Loucy (cell line): ENCODE results near the gene DEK.

Experiments
- H2AFZ ChIP-seq: fragments of 200-600 bp; sonication (generic); 2 replicates; pipeline ENCODE4 v1.6.0; 2016; ENCODE audit warnings: antibody characterized with exemption, mild to moderate bottlenecking, low read length, moderate library complexity
- H3F3A ChIP-seq: fragments of 200-600 bp; 2 replicates; pipeline ENCODE4 v1.6.0; 2016; ENCODE audit warnings: antibody characterized with exemption, low read depth, mild to moderate bottlenecking
- H3K27me3 ChIP-seq: fragments of 200-600 bp; sonication (generic); 2 replicates; pipeline ENCODE4 v1.6.1; 2014; ENCODE audit warnings: low read length, mild to moderate bottlenecking; ENCODE audit not compliant: insufficient read depth, poor library complexity, severe bottlenecking
- H3K36me3 ChIP-seq: fragments of 200-600 bp; sonication (generic); 2 replicates; pipeline ENCODE4 v1.6.1; 2016; ENCODE audit warnings: low read length; ENCODE audit not compliant: insufficient read depth
- H3K4me1 ChIP-seq: fragments of 200-600 bp; sonication (generic); 2 replicates; pipeline ENCODE4 v1.5.1; 2014; ENCODE audit warnings: low read length, mild to moderate bottlenecking; ENCODE audit not compliant: insufficient read depth, poor library complexity, severe bottlenecking
- H3K4me2 ChIP-seq: fragments of 200-600 bp; sonication (generic); 2 replicates; pipeline ENCODE4 v1.6.0; 2014; ENCODE audit warnings: antibody characterized with exemption, low read length, low read depth, mild to moderate bottlenecking; ENCODE audit not compliant: poor library complexity, severe bottlenecking
- H3K4me3 ChIP-seq: fragments of 200-600 bp; sonication (generic); 2 replicates; pipeline ENCODE4 v1.5.1; 2014; ENCODE audit warnings: low read length, mild to moderate bottlenecking, mixed read lengths; ENCODE audit not compliant: poor library complexity, severe bottlenecking
- H3K79me2 ChIP-seq: fragments of 200-600 bp; sonication (generic); 2 replicates; pipeline ENCODE4 v1.6.1; 2014; ENCODE audit warnings: low read length; ENCODE audit not compliant: insufficient read depth
- H3K9ac ChIP-seq: fragments of 200-600 bp; sonication (generic); 2 replicates; pipeline ENCODE4 v1.6.0; 2014; ENCODE audit warnings: mild to moderate bottlenecking, low read depth, low read length, moderate library complexity; ENCODE audit not compliant: poor library complexity, severe bottlenecking
- H3K9me2 ChIP-seq: fragments of 200-600 bp; sonication (generic); replicated peaks from 2 replicates; pipeline ENCODE4 v1.6.1; 2016; ENCODE audit warnings: low read depth, low read length, mixed read lengths
- H3K9me3 ChIP-seq: fragments of 200-600 bp; sonication (generic); 2 replicates; pipeline ENCODE4 v1.6.1; 2014; ENCODE audit warnings: mild to moderate bottlenecking, antibody characterized with exemption, low read length, low read depth; ENCODE audit not compliant: insufficient read depth
- H4K20me1 ChIP-seq: fragments of 200-600 bp; sonication (generic); 2 replicates; pipeline ENCODE4 v1.6.0; 2014; ENCODE audit warnings: antibody characterized with exemption, low read length, mild to moderate bottlenecking; ENCODE audit not compliant: insufficient read depth, poor library complexity, severe bottlenecking
- CTCF ChIP-seq: fragments of 200-600 bp; sonication (generic); conservative IDR thresholded peaks from 2 replicates; pipeline ENCODE4 v1.5.1; 2014; ENCODE audit warnings: mild to moderate bottlenecking, antibody characterized with exemption, low read length
- EZH2phosphoT487 ChIP-seq: fragments of 200-600 bp; IDR thresholded peaks from 2 replicates; pipeline ENCODE4 v1.6.1; 2018; ENCODE audit warnings: antibody characterized with exemption, mild to moderate bottlenecking, moderate library complexity, borderline replicate concordance

DEK gene

GRCh38 chr6:18269717-18270116 is 5.4 kb upstream of the DEK start:
- Histone ChIP-seq H3K27me3 (peaks cover 39% of the 10 kb centered on the region), H3K4me2 (peak overlapping the region; percentile 54), H3F3A (no peaks in the 10 kb centered on the region), H3K9me2 (no peaks in the 10 kb centered on the region), H3K4me3 (peak overlapping the region; percentile 42), H4K20me1 (no peaks in the 10 kb centered on the region), H3K9ac (no peak overlapping the region), H3K9me3 (no peaks in the 10 kb centered on the region; the same call in 1 of the 2 replicates), H3K36me3 (no peaks in the 10 kb centered on the region), H2AFZ (no peak overlapping the region), H3K79me2 (peaks cover 5% of the 10 kb centered on the region; the same call in 1 of the 2 replicates), H3K4me1 (peaks cover 26% of the 10 kb centered on the region)
- no peak for TF ChIP-seq CTCF

- Histone ChIP-seq H3K27me3 (peaks cover 39% of the 10 kb centered on the region), H3K9ac (no peak overlapping the region), H3K4me2 (peak overlapping the region; percentile 54)
Observed at GRCh38 chr6:18269253-18269652, 4.9 kb upstream of the DEK start.

GRCh38 chr6:18268066-18268465 is 3.7 kb upstream of the DEK start:
- Histone ChIP-seq H3K9me2 (no peaks in the 10 kb centered on the region), H3K79me2 (peaks cover 19% of the 10 kb centered on the region), H2AFZ (no peak overlapping the region), H3K9ac (no peak overlapping the region), H3K36me3 (no peaks in the 10 kb centered on the region), H3K4me1 (peaks cover 29% of the 10 kb centered on the region), H3K4me3 (no peak overlapping the region), H3K4me2 (peak overlapping the region; percentile 54), H3K9me3 (no peaks in the 10 kb centered on the region; the same call in 1 of the 2 replicates), H3F3A (no peaks in the 10 kb centered on the region), H3K27me3 (peaks cover 39% of the 10 kb centered on the region), H4K20me1 (peaks cover 7% of the 10 kb centered on the region)
- TF ChIP-seq CTCF = no peak
- TF ChIP-seq EZH2phosphoT487 = no peak

More at GRCh38 chr6:18269253-18269652, 4.9 kb upstream of the DEK start:
- TF ChIP-seq CTCF = no peak
- peak; percentile 55; the same call in 1 of the 2 replicates for TF ChIP-seq EZH2phosphoT487
- Histone ChIP-seq H3K79me2 (peaks cover 8% of the 10 kb centered on the region), H3K9me3 (no peaks in the 10 kb centered on the region; the same call in 1 of the 2 replicates), H3K4me3 (peak overlapping the region; percentile 42), H3F3A (no peaks in the 10 kb centered on the region), H2AFZ (no peak overlapping the region), H3K36me3 (no peaks in the 10 kb centered on the region), H4K20me1 (no peaks in the 10 kb centered on the region), H3K9me2 (no peaks in the 10 kb centered on the region), H3K4me1 (peaks cover 26% of the 10 kb centered on the region)
